Hematopoietic multipotent progenitor cell treated with erythropoietin and hydrocortisone succinate and interleukin-3 and kit ligand, for 15 days (in vitro differentiated cells): ENCODE results near the gene RAP1GAP2.
"Not testable (repeated sequence)": the region's sequence is repeated elsewhere in the genome, so short reads cannot be mapped to it uniquely, and the experiment has no call there.

ENCODE experiments used
- DNase-seq: peaks from one replicate; pipeline ENCODE4 v3.0.0-alpha.2; 2015; ENCODE audit warnings: low spot score

Gene RAP1GAP2

DNA sequence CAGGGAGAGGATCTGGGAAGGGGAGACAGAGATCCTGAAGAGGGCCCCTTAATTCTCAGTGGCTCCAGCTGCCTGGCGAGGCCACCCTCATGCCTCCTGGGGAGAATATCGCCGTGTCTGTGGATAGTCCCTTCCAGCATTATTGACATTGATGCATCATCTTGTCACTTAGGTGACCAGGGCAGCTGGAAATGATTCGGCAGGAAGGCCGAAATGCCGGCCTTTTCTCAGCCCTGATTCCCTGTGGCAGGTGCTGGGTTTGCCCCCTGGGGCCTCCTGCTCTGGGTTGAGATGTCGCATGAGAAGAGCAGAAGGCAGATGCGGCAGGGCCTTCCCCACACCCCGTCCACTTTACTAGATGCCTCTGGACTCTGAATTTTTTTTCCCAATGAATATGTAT, 89.5 kb downstream of the RAP1GAP2 start:
- DNase-seq: no peak

DNA sequence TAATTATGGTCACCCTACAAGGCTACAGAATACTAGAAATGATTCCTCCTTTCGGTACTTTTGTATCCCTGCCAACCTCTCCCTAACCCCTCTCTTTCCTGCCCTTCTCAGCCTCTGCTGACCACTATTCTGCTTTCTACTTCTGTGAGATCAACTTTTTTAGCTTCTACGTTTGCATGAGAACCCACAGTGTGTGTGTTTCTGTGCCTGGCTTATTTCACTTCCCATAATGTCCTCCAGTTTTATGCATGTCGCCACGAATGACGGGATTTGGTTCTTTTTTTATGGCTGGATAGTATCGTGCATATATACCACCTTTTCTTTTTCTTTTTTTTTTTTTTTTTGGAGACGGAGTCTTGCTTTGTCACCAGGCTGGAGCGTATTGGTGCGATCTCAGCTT, 92.1 kb downstream of the RAP1GAP2 start:
- no peak for DNase-seq

DNA sequence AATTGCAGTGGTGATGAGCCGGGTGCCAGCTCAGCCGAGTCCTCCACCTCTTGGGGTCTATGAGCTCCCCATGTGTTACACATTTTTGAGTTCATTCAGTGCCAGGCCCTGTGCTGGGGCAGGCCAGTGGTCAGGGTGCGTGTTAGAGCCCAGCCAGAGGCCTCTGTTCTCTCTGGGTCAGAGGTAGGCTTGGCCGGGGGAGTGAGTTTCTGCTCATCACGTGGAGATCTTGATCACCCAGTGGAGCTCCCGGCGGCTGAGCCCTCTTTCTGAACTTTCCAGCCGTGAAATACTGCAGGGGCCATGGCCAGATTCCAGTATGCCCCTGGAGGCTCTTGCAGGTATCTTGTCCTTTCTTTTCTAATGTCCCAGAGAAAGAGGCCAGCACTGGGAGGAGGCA, 93.0 kb downstream of the RAP1GAP2 start:
- DNase-seq: no peak

DNA sequence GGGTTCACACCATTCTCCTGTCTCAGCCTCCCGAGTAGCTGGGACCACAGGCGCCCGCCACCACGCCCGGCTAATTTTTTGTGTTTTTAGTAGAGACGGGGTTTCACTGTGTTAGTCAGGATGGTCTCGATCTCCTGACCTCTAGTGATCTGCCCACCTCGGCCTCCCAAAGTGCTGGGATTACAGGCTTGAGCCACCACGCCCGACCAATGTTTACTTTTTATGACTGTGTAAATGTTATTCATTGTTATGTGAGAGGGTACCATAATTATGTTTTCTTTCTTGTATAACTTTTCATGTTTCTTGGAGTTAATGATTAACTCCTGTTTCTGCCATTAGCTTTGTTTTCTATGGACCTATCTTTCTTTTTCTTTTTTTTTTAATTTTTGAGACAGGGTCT, 94.5 kb downstream of the RAP1GAP2 start:
- not testable (repeated sequence) for DNase-seq

DNA sequence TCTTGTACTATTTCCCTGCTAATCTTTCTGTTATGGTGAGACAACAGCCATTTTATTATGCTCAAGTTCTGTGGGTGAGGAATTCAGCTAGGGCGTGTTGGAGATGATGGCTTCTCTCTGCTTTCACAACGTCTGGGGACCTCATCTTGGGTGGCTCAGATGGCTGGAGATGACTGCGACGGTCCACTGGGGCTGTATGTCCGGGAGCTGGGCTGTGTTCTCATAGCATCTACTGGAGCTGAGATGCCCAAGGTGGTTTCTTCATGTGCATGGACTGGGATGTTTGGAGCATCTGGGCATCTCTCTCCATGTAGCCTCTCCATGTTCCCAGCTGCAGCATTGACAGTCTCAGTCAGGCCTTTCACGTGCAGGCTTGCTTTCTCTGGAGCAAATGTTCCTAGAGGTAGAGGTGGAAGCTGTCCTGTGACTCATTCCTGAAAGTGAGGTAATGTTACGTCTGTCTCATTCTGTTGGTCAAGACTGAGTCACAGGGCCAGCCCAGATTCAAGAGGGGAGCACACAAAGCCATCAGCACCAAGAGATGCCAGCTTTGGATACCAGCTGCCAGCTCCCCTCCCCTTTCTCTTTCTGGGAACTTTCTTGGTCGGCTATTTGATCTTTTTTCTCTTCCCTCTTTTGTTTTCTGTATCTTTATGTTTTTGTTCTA, 96.2 kb downstream of the RAP1GAP2 start:
- DNase-seq: no peak

DNA sequence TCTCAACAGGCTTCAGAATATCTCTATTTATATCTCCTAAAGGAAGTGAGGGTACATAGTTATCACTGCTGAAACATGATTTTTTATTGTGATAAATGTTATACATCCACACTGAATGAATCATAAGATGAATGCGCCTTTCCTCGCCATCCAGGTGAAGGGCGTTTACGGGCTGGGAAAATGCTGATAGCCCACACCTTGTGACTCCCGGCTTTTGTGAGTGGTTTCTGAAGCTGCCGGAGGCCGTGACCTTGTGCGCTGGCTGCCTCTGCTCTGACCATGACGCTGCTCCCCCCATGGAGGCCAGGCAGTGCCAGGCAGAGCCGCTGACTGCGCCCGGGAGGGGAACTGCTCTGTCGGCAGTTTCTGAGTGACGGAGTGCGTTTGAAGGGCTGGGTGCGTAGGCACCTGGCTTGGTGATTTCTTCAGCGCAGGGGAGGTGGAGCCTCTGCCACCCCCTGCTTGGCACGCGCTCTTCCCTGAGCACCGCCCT, 97.2 kb downstream of the RAP1GAP2 start:
- DNase-seq: no peak

DNA sequence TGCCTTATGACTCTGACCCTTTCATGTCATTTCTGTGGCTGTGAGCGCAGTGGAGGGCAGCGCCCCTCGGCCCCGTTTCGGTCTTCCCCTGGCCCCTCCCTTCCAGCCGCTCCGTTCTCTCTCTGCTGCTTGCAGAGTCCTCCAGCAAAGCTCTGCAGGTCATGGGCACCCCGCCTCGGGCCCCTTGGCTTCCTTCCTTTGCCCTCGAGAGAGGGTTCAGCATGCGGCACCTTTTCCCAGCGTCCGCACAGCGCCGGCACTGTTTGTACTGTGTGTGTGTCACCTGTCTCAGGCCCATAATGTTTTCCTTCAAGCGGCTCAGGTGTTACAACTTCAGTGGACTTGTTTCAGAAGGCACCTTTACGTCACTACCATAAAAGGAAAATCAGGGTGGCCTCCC, 98.5 kb downstream of the RAP1GAP2 start:
- no peak for DNase-seq

DNA sequence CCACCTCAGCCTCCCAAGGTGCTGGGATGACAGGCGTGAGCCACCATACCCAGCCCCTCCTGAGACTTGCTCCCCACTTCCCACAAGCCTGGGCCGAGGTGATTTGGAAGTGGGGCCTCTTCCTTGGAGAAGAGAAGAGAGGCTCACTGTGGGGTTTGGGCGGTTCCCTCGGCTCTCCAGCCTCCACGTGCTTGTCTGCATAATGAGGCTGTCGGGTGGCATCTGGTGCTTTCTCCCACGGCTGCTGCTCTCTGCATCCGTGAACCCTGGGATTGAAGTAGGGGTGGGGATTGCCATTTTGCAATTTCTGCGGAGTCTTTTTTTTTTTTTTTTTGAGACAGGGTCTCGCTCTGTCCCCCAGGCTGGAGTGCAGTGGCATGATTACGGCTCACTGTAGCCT, 101.4 kb downstream of the RAP1GAP2 start:
- DNase-seq: no peak

DNA sequence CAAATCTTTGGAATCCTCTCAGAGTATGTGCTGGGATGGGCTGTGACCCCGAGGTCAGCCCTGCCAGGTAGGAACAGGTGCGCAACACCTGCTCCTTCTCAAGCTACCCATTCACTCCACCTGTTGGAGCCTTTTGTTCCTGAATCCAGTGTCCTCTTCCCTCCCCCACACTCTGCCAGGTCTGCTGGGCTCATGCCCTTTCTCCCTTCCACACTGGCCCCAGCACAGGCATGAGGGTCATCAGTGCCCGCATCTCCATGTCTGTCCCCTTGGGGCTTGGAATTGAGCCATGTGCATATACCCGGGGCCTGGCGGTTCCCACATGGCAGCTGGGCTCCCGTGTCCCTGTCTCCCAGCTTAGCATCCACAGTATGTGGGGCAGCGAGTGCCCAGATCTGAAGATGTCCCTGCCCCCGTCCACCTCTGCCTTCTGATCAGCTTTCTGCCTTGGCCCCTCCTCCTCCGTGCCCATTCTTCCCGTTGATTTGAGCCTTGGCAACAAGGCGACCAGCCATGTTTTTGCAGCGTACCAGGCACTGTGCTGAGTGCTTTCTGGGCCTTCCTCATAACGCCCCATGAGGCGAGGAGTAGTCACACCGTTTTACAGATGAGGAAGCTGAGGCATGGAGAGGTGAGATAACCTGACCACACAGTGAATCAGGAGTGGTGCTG, 102.2 kb downstream of the RAP1GAP2 start:
- no peak for DNase-seq

DNA sequence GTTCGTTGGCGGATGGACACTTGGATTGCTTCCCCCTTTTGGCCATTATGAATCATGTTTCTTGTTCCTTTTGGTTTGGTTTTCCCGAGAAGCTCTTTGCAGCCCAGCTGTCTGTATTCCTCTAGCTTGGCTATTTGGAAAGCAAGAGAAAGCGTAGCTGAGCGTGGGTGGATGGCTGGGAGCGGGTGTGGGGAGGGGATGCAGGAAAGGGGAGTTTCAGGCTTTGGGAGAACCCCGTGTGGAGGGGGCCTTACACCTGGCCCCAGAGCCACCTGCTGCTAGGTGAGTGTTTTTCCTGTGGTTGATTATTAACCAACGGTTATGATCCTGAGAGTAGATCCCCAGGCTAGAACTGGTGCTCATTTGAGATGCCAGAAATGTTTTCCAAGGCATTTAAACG, 103.7 kb downstream of the RAP1GAP2 start:
- no peak for DNase-seq

DNA sequence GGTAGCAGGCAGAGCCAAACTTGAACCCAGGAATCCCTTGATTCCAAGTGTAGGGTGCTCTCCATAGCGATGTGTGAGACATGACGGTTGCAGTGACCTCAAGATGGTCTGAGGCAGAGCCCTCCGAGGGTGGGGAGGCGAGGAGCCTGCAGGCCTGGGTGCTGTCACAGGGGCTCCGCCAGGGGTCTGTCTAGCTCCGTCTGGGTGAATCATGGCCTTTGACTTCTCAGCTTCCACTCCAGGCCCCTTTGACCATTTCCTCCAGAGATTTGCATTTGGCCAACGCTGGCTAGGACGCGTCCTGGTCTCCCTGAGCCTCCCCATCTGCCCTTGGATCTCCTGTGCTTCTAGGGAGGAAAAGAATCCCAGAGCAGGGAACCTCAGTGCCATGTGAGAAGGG, 104.6 kb downstream of the RAP1GAP2 start:
- no peak for DNase-seq

DNA sequence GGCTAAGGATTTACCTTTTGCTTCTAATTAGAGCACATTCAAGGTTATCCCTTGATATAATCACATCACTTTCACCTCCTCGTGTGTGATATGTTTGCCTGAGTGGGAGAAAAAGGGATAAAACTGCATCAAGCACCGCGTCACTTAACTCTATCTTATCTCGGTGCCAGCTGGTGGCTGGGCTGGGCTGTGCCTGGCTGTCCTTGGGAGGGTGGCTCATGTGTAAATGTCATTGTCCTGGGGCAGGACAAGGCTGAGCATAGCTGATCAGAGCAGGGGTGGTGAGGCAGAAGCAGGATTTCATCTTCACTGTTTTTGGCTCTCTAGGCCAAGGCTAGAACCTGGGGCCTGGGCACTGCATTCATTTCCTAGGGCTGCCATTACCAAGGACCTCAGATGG, 105.3 kb downstream of the RAP1GAP2 start:
- DNase-seq: no peak

DNA sequence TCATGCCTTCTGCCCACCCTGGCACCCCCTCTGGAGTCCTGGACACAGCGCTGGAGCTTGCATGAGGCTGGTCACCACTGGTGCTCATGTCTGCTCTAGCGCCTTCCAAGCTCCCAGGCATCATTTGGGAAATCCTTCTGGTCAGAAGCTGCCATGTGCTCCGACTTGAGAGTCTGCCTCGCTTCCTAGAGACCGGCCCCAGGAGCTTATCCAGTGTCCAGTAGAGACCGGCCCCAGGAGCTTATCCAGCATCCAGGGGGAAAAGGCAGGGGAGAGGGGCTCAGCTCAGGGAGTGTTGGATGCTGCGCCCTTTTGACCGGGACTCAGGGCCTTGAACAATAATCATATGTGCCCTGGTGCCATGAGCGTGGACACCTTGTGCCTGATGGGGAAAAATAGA, 106.3 kb downstream of the RAP1GAP2 start:
- no peak for DNase-seq

DNA sequence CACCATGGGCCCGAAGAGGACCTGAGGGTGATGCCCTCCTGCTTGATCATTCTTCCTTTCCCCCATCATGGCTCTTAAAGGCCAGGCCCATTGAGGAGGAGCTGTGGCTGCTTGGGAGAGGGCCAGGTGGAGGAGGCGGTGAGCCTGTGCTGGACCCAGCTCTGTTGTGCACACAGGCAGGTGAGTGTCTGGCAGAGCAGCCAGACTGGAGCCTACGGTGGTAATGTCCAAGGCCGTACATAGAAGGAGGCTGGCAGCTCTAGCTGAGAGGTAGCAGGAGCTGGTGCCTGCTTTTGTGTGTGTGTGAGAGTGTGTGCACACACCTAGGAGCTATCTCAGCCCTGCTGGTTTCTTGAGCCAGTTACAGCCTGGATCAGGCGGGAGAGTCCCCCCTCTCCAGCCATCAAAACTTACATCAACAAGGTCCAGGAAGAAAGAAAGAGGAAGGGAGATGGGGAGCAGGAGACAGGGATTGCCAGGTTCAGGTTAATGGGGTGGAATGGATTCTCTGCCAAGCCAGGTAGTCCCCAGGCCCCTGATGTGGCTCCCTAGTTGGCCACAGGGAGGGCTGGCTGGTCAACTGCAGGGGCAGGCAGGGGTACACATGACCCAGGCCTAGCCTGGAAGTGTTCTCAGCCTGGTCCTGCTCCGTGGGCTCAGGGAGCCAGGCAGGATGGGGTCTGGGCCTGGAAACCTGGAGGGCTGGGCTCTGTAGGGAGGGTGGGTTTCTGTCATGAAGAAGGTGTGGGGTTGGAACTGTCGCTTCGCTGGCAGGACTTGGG, 107.1 kb downstream of the RAP1GAP2 start:
- no peak for DNase-seq

DNA sequence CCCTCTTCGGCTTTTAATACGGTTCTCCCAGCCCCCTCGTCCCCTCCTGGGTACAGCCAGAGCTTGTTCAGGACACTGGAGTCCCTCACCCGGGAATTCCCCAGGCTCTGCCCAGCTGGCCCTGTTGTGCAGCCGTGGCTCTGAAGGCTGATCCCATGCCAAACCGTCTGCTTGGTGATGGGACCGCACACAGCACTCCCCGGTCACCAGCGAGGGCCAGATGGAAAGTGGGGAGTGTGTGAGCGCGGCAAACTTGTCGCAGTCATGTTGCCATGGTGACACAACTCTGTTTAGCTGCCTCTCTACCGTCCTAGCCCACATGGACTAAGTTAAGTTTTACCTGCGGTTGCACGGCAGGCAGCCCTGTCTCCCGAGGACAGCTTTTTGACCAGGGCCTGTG, 107.9 kb downstream of the RAP1GAP2 start:
- no peak for DNase-seq

DNA sequence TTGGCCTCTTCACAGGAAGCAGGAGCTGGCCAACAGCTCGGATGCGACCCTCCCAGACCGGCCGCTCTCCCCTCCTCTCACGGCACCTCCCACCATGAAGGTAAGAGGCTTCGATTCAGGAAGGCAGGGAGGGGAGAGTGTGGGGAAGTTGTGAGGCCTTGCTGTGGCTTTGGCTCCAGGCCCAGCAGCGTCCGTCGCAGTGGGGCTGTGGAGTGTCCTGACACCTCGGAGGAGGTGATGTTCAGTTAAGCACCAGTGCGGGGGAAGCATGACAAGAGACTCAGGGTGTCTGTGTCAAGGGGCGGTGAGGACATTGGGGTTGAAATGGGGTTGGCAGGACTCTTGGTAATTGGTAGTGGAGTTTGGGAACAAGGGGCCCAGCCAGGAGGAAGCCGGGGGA, 109.0 kb downstream of the RAP1GAP2 start:
- DNase-seq: no peak

DNA sequence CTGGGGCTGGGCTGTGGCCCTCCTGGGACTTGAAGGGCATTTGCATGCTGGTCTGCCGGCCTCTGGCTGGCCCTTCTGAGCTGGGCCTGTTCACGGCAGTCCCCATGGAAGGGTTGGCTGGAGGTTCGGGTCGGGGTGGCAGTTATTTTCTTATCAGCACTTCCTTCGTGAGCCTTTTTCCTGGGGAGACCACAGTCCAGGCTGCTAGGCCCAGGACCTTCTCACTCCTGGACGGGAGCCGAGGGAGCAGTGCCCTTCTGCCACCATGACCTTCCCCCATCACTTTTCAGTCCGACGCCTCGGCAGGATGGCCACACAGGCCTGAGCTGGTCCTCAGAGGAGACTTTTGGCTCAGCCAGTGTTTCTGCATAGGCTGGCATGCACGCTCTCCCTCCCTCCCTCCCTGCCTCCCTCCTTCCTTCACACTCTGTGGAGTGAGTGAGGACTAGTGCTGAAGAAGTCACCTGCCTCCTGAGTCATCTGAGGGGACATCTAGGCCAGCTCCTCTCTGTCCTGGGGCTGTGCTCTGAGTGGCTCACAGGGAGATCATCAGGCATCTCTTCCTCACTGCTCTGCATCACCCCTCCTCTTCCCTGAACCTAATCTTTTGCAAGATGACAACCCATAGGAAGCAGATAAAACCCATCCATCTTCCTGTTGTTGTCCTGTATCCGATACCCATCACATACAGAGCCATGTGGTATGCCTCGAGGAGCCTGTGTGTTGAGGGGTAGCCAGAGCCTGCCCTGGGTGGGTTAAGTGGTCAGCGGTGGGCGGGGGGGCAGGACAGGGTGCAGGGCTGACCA, 109.7 kb downstream of the RAP1GAP2 start:
- DNase-seq: no peak

DNA sequence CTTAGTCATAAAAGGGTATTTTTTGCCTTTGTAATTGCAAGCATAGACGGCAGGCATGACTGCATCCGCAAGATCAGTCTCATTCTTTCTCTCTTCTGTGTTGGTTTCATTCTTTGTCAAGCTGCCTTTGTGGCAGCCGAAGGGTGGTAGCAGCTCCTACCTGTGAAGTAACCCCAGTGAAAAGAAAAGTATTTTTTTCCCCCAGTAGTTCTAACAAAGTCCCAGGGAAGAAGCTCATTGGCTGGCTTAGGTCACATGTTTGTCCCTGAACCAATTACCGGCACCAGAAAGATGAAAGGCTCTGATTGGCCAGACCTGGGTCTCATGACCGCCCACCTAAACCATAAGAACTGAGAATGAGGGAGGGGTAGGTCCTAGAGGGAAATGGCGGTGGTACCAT, 110.7 kb downstream of the RAP1GAP2 start:
- no peak for DNase-seq

DNA sequence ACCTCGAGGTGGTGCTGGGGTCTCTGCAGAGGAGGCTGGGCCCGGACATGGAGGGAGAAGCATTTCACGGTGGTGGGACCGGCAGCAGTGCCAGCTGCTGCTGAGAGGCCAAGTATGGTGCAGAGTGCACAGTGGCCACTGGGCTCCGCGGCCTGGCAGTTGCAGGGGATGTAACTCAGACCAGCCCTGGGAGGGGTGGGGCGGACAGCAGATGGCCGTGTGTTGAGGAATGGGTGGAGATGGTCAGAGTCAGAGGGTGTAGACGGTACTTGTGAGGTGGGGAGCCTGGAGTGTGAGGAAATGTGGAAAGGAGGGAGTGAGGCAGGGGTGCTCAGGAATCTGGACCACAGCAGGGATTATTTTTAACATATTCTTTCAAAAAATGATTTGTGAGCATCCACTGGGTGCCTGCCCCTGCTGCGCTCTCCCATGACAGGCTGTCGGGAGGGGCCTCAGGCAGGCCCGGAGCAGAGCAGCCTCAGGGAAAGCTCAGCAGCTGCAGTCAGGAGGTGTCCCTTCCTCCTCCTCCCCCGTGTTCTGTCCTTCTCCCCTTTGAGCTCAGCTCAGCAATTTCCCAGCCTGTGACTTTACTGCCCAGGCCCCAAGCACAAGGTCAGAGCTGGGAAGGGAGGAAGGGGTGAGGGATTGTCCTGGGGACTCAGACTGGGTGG, 113.1 kb downstream of the RAP1GAP2 start:
- DNase-seq: no peak

DNA sequence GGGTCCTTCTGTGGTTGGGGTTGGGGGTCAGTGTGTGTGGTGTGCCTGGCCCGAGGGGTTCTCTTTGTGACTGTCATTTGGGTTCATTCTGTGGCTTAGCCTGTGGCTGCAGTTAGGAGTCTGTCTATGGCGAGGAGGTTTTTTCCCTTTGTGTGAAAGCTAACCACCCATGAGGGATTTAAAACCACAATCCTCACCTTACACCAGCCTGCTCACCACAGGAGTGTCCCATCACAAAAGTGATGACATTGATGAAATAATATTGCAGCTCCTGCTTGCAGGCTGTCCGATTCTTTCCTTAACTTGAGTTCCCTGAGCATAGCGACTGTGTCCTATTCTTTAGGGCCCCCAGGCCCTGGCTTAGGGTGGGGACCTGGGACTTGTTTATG, 113.6 kb downstream of the RAP1GAP2 start:
- DNase-seq: no peak

DNA sequence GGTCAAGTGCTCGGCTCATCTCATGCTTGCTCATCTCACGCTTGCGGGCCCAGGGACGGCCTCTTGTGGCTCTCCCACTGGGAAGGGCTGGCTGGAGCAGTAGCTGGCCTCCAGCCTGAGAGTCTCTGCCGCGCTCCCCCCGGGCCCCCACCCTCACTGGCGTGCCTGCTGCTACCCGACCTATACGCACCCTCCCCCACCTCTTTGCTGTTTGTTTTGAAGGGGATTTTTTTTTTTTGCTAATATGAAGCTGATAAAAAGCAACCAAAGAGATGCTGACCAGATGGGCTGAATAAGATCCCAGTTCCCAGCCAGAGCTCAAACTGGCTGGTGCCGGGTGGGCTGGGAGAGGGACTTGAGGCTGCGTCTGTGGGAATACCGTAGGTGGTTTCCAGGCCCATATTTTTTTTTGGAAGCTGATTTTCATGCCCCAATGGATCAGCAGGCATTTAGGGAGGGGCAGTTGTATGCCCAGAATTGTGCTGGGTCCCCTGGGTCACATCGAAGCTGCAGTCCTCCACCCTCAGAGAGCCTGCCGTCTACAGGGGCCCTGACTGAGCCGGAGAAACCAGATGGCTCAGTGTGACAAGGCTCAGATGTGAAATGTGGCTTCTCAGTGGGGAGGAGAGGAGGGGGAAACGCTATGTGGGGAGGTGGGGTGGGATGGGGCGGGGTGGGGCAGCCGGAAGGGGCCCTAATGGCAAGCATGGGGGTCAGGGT, 115.0 kb downstream of the RAP1GAP2 start:
- DNase-seq: no peak
